HepG2 (cell line): ENCODE results near the gene MBD3. TPM values are rescaled to one million over a fixed set of nuclear protein-coding genes. Genes with fewer than 3 reads are reported as not detected.
A peak's percentile ranks its signal among the peaks of the same experiment; 100 is the strongest.

Source experiments
- HNRNPUL1 ChIP-seq: fragments of 200-400 bp; formaldehyde crosslinking; IDR thresholded peaks from 2 replicates; pipeline ENCODE4 v1.6.1; 2017; ENCODE audit warnings: low read depth, mild to moderate bottlenecking, low read length, moderate library complexity
- NCOA2 ChIP-seq: sonication (generic); formaldehyde crosslinking; IDR thresholded peaks from 2 replicates; pipeline ENCODE4 v1.8.0; 2022; ENCODE audit warnings: inconsistent platforms
- NFIC ChIP-seq: IDR thresholded peaks from 2 replicates; pipeline ENCODE4 v1.6.1; 2012; ENCODE audit warnings: mild to moderate bottlenecking, low read length, inconsistent platforms
- PTBP1 ChIP-seq: fragments of 200-400 bp; formaldehyde crosslinking; IDR thresholded peaks from 2 replicates; pipeline ENCODE4 v1.6.1; 2018; ENCODE audit warnings: low read length, low read depth; ENCODE audit not compliant: poor library complexity, severe bottlenecking
- SMYD3 ChIP-seq: sonication (generic); formaldehyde crosslinking; IDR thresholded peaks from 2 replicates; pipeline ENCODE4 v1.8.1; 2023; ENCODE audit warnings: mild to moderate bottlenecking, missing genetic modification reagents
- ZFP41 ChIP-seq: sonication (generic); formaldehyde crosslinking; IDR thresholded peaks from 2 replicates; pipeline ENCODE4 v1.4.0; 2020; ENCODE audit warnings: mild to moderate bottlenecking, missing genetic modification reagents, borderline replicate concordance
- ZFY ChIP-seq: sonication (generic); formaldehyde crosslinking; IDR thresholded peaks from 2 replicates; pipeline ENCODE4 v1.4.0; 2020; ENCODE audit warnings: missing genetic modification reagents
- ZNF607 ChIP-seq: sonication (generic); formaldehyde crosslinking; IDR thresholded peaks from 2 replicates; pipeline ENCODE4 v1.5.1; 2020; ENCODE audit warnings: missing genetic modification reagents, mild to moderate bottlenecking, borderline replicate concordance
- ZNF616 ChIP-seq: sonication (generic); formaldehyde crosslinking; IDR thresholded peaks from 2 replicates; pipeline ENCODE4 v1.5.0; 2020; ENCODE audit warnings: low read depth, mild to moderate bottlenecking, missing genetic modification reagents
- ZNF761 ChIP-seq: sonication (generic); formaldehyde crosslinking; conservative IDR thresholded peaks from 2 replicates; pipeline ENCODE4 v1.4.0; 2020; ENCODE audit warnings: mild to moderate bottlenecking, missing genetic modification reagents
- ZNF775 ChIP-seq: sonication (generic); formaldehyde crosslinking; IDR thresholded peaks from 2 replicates; pipeline ENCODE4 v1.4.0; 2020; ENCODE audit warnings: missing genetic modification reagents, mild to moderate bottlenecking, moderate library complexity, borderline replicate concordance
- ZNF879 ChIP-seq: sonication (generic); formaldehyde crosslinking; IDR thresholded peaks from 2 replicates; pipeline ENCODE4 v1.8.1; 2023; ENCODE audit warnings: missing genetic modification reagents
- ZZZ3 ChIP-seq: sonication (generic); formaldehyde crosslinking; IDR thresholded peaks from 2 replicates; pipeline ENCODE4 v1.4.0; 2020; ENCODE audit warnings: missing genetic modification reagents, mild to moderate bottlenecking, borderline replicate concordance
- polyA plus RNA-seq, 8 experiments: library from polyadenylated mRNA; depleted of rRNA in 3 of 8; stranded (reverse) in 7 of 8; unstranded in 1 of 8; fragments of >200 nt; fragmentation: Illumina TruSeq in 4 of 8; extraction: Trizol in 4 of 8; gene quantifications; 2 replicates each; pipeline versions ENCODE4 v1.2.1 to v1.2.3, GENCODE V29; 2011 to 2016; ENCODE audit warnings: low read depth in 4 of 8, missing spikeins in 1 of 8, mixed read lengths in 1 of 8; ENCODE audit not compliant: insufficient read depth in 1 of 8
- total RNA-seq, 5 experiments: library from RNA; depleted of rRNA; stranded (reverse); fragments of >200 nt; fragmentation: Illumina TruSeq; extraction: Trizol; gene quantifications; 2 replicates each; pipeline ENCODE4 v1.2.3, GENCODE V29; 2016; ENCODE audit warnings: low read depth in 1 of 5
- TF ChIP-seq, protein P1 (sequence below): sonication (generic); formaldehyde crosslinking; IDR thresholded peaks from 2 replicates; pipeline ENCODE4 v1.5.0; 2020; ENCODE audit warnings: missing genetic modification reagents, mild to moderate bottlenecking, borderline replicate concordance
- TF ChIP-seq, protein P2 (sequence below): sonication (generic); formaldehyde crosslinking; IDR thresholded peaks from 2 replicates; pipeline ENCODE4 v1.4.0; 2020; ENCODE audit warnings: missing genetic modification reagents
- TF ChIP-seq, protein P3 (sequence below): sonication (generic); formaldehyde crosslinking; IDR thresholded peaks from 2 replicates; pipeline ENCODE4 v1.5.0; 2020; ENCODE audit warnings: mild to moderate bottlenecking, missing genetic modification reagents, borderline replicate concordance
- TF ChIP-seq, protein P4 (sequence below): sonication (generic); formaldehyde crosslinking; IDR thresholded peaks from 2 replicates; pipeline ENCODE4 v1.4.0; 2020; ENCODE audit warnings: missing genetic modification reagents; ENCODE audit errors: not compliant biosample characterization

Gene MBD3
- total and polyA plus RNA-seq, 2 of the 13 experiments (the other 11 are each of a cell fraction or from before 2014, with no cell fraction given): 21.2 to 76.9 TPM

DNA sequence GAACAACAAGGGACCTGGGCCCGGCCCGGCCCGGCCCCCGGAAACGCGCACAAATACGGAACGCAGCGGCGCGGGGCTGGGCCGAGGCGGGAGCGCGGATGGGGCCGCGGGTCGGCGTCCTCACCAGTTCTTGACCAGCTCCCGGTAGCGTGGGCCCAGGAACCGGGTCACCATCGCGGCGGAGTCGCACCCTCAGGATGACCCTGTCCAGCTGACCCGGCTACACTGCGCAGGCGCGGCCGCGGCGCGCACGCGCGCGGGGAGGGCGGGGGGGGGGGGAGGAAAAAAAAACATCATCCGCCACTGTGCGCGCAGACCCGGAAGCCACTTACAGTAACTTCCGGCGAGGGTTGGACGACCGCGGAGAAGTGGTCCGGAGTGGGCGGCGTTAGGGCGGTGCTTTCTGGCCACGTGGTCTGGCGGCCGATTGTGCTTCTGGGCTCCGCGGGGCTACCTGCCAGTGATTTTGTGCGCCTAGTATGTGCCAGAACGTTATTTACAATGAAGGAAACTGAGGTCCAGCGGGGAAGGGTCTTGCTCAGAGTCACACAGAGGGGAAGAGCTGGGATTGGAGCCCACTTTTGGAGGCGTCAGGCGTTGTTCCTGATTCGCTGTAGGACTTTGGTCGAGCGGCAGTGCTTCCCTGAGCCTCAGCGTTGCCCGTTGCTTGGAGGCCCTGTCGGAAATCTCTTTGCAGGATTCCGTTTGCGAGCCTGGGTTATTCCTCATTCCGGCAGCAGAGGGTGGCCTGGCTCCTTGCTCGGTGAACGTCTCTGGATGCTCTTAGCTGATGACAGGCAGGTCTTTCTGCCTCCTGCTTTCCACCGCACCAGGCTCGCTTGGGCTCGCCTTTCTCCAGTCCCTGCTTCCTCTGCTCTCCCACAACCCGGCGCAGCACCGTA lies 12.8 kb upstream of the MBD3 start, which contains the start of gene UQCR11 (continued):
- TF ChIP-seq, protein P1, sequence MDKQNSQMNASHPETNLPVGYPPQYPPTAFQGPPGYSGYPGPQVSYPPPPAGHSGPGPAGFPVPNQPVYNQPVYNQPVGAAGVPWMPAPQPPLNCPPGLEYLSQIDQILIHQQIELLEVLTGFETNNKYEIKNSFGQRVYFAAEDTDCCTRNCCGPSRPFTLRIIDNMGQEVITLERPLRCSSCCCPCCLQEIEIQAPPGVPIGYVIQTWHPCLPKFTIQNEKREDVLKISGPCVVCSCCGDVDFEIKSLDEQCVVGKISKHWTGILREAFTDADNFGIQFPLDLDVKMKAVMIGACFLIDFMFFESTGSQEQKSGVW (CRISPR knock-in tag): no peak
- TF ChIP-seq PTBP1 (no peak), ZNF607 (CRISPR knock-in tag) (0 out of 2 replicates have a peak, but pooled peaks have one; percentile 19), ZNF879 (no peak), ZFP41 (no peak), HNRNPUL1 (no peak), ZNF761 (CRISPR knock-in tag) (no peak), ZNF616 (no peak), NCOA2 (CRISPR knock-in tag) (peak; percentile 31; the same call in 1 of the 2 replicates), ZFY (CRISPR knock-in tag) (peak; percentile 85), NFIC (no peak), ZZZ3 (no peak; the same call in 1 of the 2 replicates), SMYD3 (CRISPR knock-in tag) (no peak), ZNF775 (no peak)
- TF ChIP-seq, protein P2, sequence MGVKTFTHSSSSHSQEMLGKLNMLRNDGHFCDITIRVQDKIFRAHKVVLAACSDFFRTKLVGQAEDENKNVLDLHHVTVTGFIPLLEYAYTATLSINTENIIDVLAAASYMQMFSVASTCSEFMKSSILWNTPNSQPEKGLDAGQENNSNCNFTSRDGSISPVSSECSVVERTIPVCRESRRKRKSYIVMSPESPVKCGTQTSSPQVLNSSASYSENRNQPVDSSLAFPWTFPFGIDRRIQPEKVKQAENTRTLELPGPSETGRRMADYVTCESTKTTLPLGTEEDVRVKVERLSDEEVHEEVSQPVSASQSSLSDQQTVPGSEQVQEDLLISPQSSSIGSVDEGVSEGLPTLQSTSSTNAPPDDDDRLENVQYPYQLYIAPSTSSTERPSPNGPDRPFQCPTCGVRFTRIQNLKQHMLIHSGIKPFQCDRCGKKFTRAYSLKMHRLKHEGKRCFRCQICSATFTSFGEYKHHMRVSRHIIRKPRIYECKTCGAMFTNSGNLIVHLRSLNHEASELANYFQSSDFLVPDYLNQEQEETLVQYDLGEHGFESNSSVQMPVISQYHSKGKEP (CRISPR knock-in tag): no peak
- TF ChIP-seq, protein P3, sequence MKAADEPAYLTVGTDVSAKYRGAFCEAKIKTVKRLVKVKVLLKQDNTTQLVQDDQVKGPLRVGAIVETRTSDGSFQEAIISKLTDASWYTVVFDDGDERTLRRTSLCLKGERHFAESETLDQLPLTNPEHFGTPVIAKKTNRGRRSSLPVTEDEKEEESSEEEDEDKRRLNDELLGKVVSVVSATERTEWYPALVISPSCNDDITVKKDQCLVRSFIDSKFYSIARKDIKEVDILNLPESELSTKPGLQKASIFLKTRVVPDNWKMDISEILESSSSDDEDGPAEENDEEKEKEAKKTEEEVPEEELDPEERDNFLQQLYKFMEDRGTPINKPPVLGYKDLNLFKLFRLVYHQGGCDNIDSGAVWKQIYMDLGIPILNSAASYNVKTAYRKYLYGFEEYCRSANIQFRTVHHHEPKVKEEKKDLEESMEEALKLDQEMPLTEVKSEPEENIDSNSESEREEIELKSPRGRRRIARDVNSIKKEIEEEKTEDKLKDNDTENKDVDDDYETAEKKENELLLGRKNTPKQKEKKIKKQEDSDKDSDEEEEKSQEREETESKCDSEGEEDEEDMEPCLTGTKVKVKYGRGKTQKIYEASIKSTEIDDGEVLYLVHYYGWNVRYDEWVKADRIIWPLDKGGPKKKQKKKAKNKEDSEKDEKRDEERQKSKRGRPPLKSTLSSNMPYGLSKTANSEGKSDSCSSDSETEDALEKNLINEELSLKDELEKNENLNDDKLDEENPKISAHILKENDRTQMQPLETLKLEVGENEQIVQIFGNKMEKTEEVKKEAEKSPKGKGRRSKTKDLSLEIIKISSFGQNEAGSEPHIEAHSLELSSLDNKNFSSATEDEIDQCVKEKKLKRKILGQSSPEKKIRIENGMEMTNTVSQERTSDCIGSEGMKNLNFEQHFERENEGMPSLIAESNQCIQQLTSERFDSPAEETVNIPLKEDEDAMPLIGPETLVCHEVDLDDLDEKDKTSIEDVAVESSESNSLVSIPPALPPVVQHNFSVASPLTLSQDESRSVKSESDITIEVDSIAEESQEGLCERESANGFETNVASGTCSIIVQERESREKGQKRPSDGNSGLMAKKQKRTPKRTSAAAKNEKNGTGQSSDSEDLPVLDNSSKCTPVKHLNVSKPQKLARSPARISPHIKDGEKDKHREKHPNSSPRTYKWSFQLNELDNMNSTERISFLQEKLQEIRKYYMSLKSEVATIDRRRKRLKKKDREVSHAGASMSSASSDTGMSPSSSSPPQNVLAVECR (CRISPR knock-in tag): peak; percentile 82; the same call in 1 of the 2 replicates
- TF ChIP-seq, protein P4, sequence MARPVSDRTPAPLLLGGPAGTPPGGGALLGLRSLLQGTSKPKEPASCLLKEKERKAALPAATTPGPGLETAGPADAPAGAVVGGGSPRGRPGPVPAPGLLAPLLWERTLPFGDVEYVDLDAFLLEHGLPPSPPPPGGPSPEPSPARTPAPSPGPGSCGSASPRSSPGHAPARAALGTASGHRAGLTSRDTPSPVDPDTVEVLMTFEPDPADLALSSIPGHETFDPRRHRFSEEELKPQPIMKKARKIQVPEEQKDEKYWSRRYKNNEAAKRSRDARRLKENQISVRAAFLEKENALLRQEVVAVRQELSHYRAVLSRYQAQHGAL (CRISPR knock-in tag): no peak
